Ovary (tissue), 3 donors: ENCODE results near the gene PIGL.

ENCODE experiments used
- CTCF ChIP-seq, 3 donors: fragments of 450-650 bp in 2 of 3; fragments of 200-600 bp in 1 of 3; IDR thresholded peaks; one replicate each; pipeline versions ENCODE4 v1.5.1 to v1.8.0; 2016 to 2022; ENCODE audit warnings: antibody characterized with exemption in 3 of 3, mild to moderate bottlenecking in 1 of 3
- EP300 ChIP-seq: sonication (generic); formaldehyde crosslinking; IDR thresholded peaks from one replicate; pipeline ENCODE4 v1.6.1; 2017; ENCODE audit warnings: antibody characterized with exemption
- POLR2A ChIP-seq: fragments of 450-650 bp; IDR thresholded peaks from one replicate; pipeline ENCODE4 v1.6.1; 2017; ENCODE audit warnings: antibody characterized with exemption, mild to moderate bottlenecking, moderate library complexity
- donor health status: DM: no; HTN: no; CAD: no.

GRCh38 chr17:16293931-16294330, 76.9 kb downstream of the PIGL start:
- no peak for TF ChIP-seq CTCF (IDR thresholded peaks at IDR 0.05)
- TF ChIP-seq POLR2A, result no peak
- TF ChIP-seq EP300, result no peak
